Aorta (tissue), 5 donors: Measurements from ENCODE around the gene UGT2B10. TPM values are rescaled to one million over a fixed set of nuclear protein-coding genes. Genes with fewer than 3 reads are reported as not detected.
"Not testable (repeated sequence)": the region's sequence is repeated elsewhere in the genome, so short reads cannot be mapped to it uniquely, and the experiment has no call there.

Experiments
- ATAC-seq: fragments of 200-7000 bp; cut with Tn5 transposase; one replicate; pipeline ENCODE4 v1.9.1; 2022; ENCODE audit warnings: moderate library complexity; ENCODE audit not compliant: low FRiP score
- DNase-seq, 2 donors: peaks; one replicate each; pipeline ENCODE4 v3.0.0-alpha.2; 2020
- H3K27ac ChIP-seq, 2 donors: one replicate each; pipeline ENCODE4 v1.5.1; 2013; ENCODE audit warnings: low read length in 2 of 2, mild to moderate bottlenecking in 2 of 2, moderate library complexity in 2 of 2, control low read depth in 1 of 2, inconsistent platforms in 1 of 2, low read depth in 1 of 2
- H3K27me3 ChIP-seq, 2 donors: one replicate each; pipeline ENCODE4 v1.6.1; 2013; ENCODE audit warnings: control low read depth in 1 of 2, low read length in 1 of 2, mild to moderate bottlenecking in 1 of 2, moderate library complexity in 1 of 2; ENCODE audit not compliant: insufficient read depth in 2 of 2, control insufficient read depth in 1 of 2
- H3K36me3 ChIP-seq, 2 donors: one replicate each; pipeline ENCODE4 v1.6.1; 2013; ENCODE audit warnings: control low read depth in 1 of 2, low read length in 1 of 2, mild to moderate bottlenecking in 1 of 2; ENCODE audit not compliant: insufficient read depth in 2 of 2, control insufficient read depth in 1 of 2
- H3K4me1 ChIP-seq, 2 donors: one replicate each; pipeline ENCODE4 v1.6.1; 2013; ENCODE audit warnings: low read length in 2 of 2, control low read depth in 1 of 2, mild to moderate bottlenecking in 1 of 2, moderate library complexity in 1 of 2; ENCODE audit not compliant: insufficient read depth in 2 of 2, control insufficient read depth in 1 of 2
- H3K4me3 ChIP-seq, 2 donors: one replicate each; pipeline ENCODE4 v1.5.1; 2013; ENCODE audit warnings: low read length in 2 of 2, control low read depth in 1 of 2, mild to moderate bottlenecking in 1 of 2
- H3K9me3 ChIP-seq: one replicate; pipeline ENCODE4 v1.6.1; 2013; ENCODE audit warnings: mild to moderate bottlenecking, low read length; ENCODE audit not compliant: control insufficient read depth
- WGBS, 2 donors: extraction: QIAGEN DNeasy Blood & Tissue Kit; methylation state at CpG; one replicate each; pipeline ENCODE4 v1.1.7; 2013; 5-methylcytosine and 5-hydroxymethylcytosine counted together
- intact Hi-C, 2 donors: fragments of 100-400 bp; cut with DNase I; formaldehyde crosslinking; loops; one replicate each; pipeline versions ENCODE4 v1.14.2 to v1.15.0; 2022
- polyA plus RNA-seq, 2 donors: library from polyadenylated mRNA; stranded (reverse); fragments of 200-250 nt; gene quantifications; one replicate each; pipeline ENCODE4 v1.2.3, GENCODE V29; 2013
- total RNA-seq, 2 donors: library from RNA; stranded (reverse); fragmentation: NEBNext Ultra II Directional; extraction: Animal tissue kit (Norgen Biotek cat#: 25700); gene quantifications; one replicate each; pipeline ENCODE4 v1.2.1, GENCODE V29; 2021
- donor health status: healthy with polysubstance abuse.
- donor health status: Bipolar disorder and iron deficiency.
- donor health status: DM: no; HTN: no; CAD: no.
- donor health status: DM: no; HTN: no; CAD: no.
- donor health status: DM: yes; HTN: yes; CAD: no.

Gene UGT2B10
- total and polyA plus RNA-seq, 4 donors: not detected

GRCh38 chr4:68816410-68817265, 844 bp downstream of the UGT2B10 start:
- ATAC-seq, H3K9me3 ChIP-seq, H3K27me3 ChIP-seq, intact Hi-C loops, H3K4me3 ChIP-seq, H3K36me3 ChIP-seq, H3K4me1 ChIP-seq, DNase-seq, H3K27ac ChIP-seq: not testable (repeated sequence)
- WGBS, 2 donors: 45 to 55% methylated on average over 5 of the region's 5 CpGs

DNA sequence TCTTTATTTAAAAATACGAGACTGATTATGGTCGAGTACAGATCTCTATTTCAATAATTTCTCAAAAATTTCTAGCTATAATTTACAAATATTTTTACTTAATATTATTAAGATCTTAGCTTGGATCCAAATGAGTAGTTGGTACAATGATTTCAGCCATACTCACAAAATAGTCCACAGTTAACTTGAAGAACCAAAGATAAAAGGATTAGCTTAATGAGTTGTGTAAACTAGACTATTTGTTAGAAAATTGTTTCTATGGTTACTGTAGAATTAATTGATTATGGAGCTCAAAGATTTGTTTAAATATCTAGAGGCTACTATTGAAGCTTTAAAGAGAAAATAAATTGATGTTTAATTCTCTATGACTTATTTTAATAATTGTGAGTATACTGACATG, 1.6 kb downstream of the UGT2B10 start:
- ATAC-seq: no peak
- no peaks in the 10 kb centered on the region for H3K9me3 ChIP-seq
- no peak overlapping the region for H3K27ac ChIP-seq
- no peaks in the 10 kb centered on the region for H3K36me3 ChIP-seq
- 79 to 86% methylated on average over 2 of the region's 2 CpGs for WGBS, 2 donors
- intact Hi-C loops: no loop called here
- H3K27me3 ChIP-seq: no peaks in the 10 kb centered on the region
- DNase-seq: no peak
- H3K4me1 ChIP-seq: no peaks in the 10 kb centered on the region
- no peak overlapping the region for H3K4me3 ChIP-seq

- H3K9me3 ChIP-seq, DNase-seq, H3K4me1 ChIP-seq, ATAC-seq, intact Hi-C loops, H3K27ac ChIP-seq, H3K27me3 ChIP-seq, H3K36me3 ChIP-seq, H3K4me3 ChIP-seq: not testable (repeated sequence)
- 45 to 50% methylated on average over 3 of the region's 3 CpGs for WGBS, 2 donors
Measured at GRCh38 chr4:68818030-68818462, 2.3 kb downstream of the UGT2B10 start.

DNA sequence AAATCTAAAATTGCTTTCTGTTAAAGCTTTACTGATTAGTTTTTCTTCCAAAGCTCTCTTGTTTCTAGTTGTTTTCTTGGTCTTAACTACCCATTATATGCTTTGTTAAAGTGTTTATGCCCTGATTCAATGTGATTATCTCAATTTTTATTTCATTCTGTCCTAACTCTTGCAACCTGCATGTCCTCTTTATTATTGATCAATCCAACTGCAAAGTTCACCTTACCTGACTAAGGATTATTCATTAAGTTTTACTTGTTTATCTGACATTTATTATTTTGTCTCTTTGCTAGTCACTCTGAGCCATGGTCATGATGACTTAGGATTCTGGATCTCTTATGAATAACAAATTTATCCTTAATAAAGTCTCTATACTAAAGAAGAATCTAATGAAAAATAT, 15.8 kb downstream of the UGT2B10 start:
- H3K27ac ChIP-seq: no peak overlapping the region
- no peak overlapping the region for H3K4me3 ChIP-seq
- ATAC-seq: no peak
- no peaks in the 10 kb centered on the region for H3K4me1 ChIP-seq
- intact Hi-C loops: no loop called here
- DNase-seq: no peak
- H3K9me3 ChIP-seq: no peaks in the 10 kb centered on the region
- no peaks in the 10 kb centered on the region for H3K27me3 ChIP-seq
- no peaks in the 10 kb centered on the region for H3K36me3 ChIP-seq

GRCh38 chr4:68850293-68850692, 34.5 kb downstream of the UGT2B10 start:
- WGBS, 2 donors: 58% methylated on average over 3 of the region's 3 CpGs
- no peaks in the 10 kb centered on the region for H3K4me1 ChIP-seq
- DNase-seq: no peak
- no peak for ATAC-seq
- H3K27me3 ChIP-seq: no peaks in the 10 kb centered on the region
- no peaks in the 10 kb centered on the region for H3K36me3 ChIP-seq
- H3K4me3 ChIP-seq: no peak overlapping the region
- no peaks in the 10 kb centered on the region for H3K9me3 ChIP-seq
- intact Hi-C loops: no loop called here
- no peak overlapping the region for H3K27ac ChIP-seq

DNA sequence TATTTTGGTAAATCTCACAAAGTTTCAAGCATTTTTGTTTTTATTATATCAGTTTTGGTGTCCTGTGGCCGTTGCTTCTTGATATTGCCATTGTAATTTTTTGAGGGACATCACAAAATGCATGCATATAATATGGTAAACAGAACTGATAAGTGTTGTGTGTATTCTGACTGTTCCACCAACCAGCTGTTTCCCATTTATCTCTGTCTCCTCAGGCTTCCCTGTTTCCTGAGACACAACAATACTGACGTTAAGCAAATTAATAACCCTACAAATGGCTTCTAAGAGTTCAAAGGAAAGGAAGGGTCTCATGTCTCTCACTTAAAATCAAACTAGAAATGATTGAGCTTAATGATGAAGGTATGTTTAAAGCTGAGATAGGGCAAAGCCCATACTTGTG, 40.0 kb downstream of the UGT2B10 start:
- WGBS, 2 donors: 37 to 38% methylated on average over 2 of the region's 2 CpGs
- Histone ChIP-seq H3K27ac (no peak overlapping the region), H3K27me3 (no peaks in the 10 kb centered on the region), H3K4me1 (no peaks in the 10 kb centered on the region), H3K36me3 (no peaks in the 10 kb centered on the region), H3K4me3 (no peak overlapping the region), H3K9me3 (peaks cover 1% of the 10 kb centered on the region)
- intact Hi-C loops: no loop called here
- DNase-seq: no peak
- no peak for ATAC-seq

DNA sequence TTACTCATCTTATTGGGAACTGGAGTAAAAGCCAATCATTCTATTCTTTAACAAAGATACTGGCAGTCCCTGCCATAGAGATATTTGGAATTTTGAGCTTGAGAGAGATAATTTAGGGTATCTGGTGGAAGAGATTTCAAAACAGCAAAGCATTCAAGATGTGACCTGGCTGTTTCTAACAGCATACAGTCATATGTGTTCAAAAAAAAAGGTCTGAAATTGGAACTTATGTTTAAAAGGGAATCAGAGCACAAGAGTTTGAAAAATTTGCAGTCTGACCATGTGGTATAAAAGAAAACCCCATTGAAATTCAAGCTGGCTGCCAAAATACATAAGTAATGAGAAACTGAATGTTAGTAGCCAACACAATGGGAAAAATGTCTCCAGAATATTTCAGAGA, 42.2 kb downstream of the UGT2B10 start:
- no peaks in the 10 kb centered on the region for H3K4me1 ChIP-seq
- intact Hi-C loops: no loop called here

DNA sequence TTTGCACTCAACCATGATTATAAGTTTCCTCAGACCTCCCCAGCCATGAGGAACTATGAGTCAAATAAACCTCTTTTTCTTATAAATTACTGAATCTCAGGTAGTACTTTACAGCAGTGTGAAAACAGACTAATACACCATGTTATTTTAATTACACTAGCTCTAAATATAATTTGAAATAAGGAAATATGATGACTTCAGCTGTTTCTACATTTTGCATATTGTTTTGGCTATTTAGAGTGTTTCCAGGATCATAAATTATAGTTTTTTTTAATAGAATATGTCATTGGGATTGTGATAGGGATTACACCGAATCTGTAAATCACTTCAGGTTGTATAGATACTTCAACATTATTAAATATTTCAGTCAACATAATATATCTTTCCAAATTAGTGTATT, 43.9 kb downstream of the UGT2B10 start:
- intact Hi-C loops: no loop called here
- DNase-seq (no peak), ATAC-seq (no peak)
- Histone ChIP-seq H3K4me3 (no peak overlapping the region), H3K27ac (no peak overlapping the region), H3K4me1 (no peaks in the 10 kb centered on the region), H3K36me3 (no peaks in the 10 kb centered on the region), H3K9me3 (peaks cover 1% of the 10 kb centered on the region), H3K27me3 (no peaks in the 10 kb centered on the region)
- WGBS, 2 donors: 77 to 78% methylated on average over 1 of the region's 1 CpG

More for the DNA sequence above, 42.2 kb downstream of the UGT2B10 start:
- DNase-seq (no peak), ATAC-seq (no peak)
- no peaks in the 10 kb centered on the region for H3K36me3 ChIP-seq
- H3K27me3 ChIP-seq: no peaks in the 10 kb centered on the region
- no peak overlapping the region for H3K27ac ChIP-seq
- peaks cover 1% of the 10 kb centered on the region for H3K9me3 ChIP-seq
- H3K4me3 ChIP-seq: no peak overlapping the region

DNA sequence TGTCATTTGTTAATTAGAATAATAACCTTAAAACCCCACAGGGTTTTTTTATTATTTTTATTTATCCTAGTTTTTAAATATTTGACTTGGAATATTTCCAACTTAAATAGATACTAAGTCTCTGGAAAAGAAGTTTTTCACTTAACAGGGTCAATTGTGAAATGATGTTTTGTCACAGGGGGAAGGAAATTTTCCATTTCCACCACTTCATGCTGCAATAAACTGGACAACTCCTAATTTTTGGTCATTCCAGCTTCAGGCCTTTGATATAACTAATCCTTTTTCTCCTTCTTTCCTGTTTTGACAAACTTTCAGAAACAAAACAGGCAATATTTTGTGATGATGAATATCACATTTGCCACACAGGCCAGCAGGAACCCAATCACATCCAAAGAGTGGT, 45.3 kb downstream of the UGT2B10 start:
- ATAC-seq: no peak
- intact Hi-C loops: no loop called here

More for the DNA sequence above, 45.3 kb downstream of the UGT2B10 start:
- Histone ChIP-seq H3K4me3 (no peak overlapping the region), H3K27me3 (no peaks in the 10 kb centered on the region), H3K27ac (no peak overlapping the region), H3K9me3 (peaks cover 1% of the 10 kb centered on the region), H3K4me1 (no peaks in the 10 kb centered on the region), H3K36me3 (no peaks in the 10 kb centered on the region)
- DNase-seq: no peak
